ENCODE measurements around the gene PLPP3. TPM values are rescaled to one million over a fixed set of nuclear protein-coding genes. Genes with fewer than 3 reads are reported as not detected.

Gene PLPP3
- total and polyA plus RNA-seq, 9 of the 15 experiments (the other 6 are each of a cell fraction or from before 2014, with no cell fraction given): 0.07 to 0.54 (median 0.20) TPM

GRCh38 chr1:56516539-56517252 is 62.7 kb downstream of the PLPP3 start (continued):
- TF ChIP-seq RERE (CRISPR knock-in tag; IDR thresholded peaks at IDR 0.05; ENCODE audit: borderline replicate concordance): no peak
- no peak for TF ChIP-seq MEF2A (IDR thresholded peaks at IDR 0.05; ENCODE audit: control insufficient read depth, low read depth, low read length)
- no peak for TF ChIP-seq ZNF239 (CRISPR knock-in tag; IDR thresholded peaks at IDR 0.05)
- TF ChIP-seq NFE2L1 (tag; IDR thresholded peaks at IDR 0.05; ENCODE audit: borderline replicate concordance, low read depth): peak; percentile 25; the same call in 1 of the 2 replicates
- no peak for TF ChIP-seq FOXJ3 (CRISPR knock-in tag; IDR thresholded peaks at IDR 0.05)
- TF ChIP-seq HDGF (IDR thresholded peaks at IDR 0.05): 0 out of 2 replicates have a peak, but pooled peaks have one; percentile 22
- TF ChIP-seq PTTG1 (tag; IDR thresholded peaks at IDR 0.05; ENCODE audit: low read depth): no peak
- TF ChIP-seq VEZF1 (CRISPR knock-in tag; IDR thresholded peaks at IDR 0.05): peak; percentile 53; the same call in 1 of the 2 replicates
- no peak for TF ChIP-seq PRMT5 (CRISPR knock-in tag; IDR thresholded peaks at IDR 0.05)
- TF ChIP-seq RHOXF2B (CRISPR knock-in tag; conservative IDR thresholded peaks at IDR 0.05): no peak
- no peak for TF ChIP-seq THRB (CRISPR knock-in tag; conservative IDR thresholded peaks at IDR 0.05)
- TF ChIP-seq ZKSCAN1 (IDR thresholded peaks at IDR 0.05; ENCODE audit: low read depth, low read length): no peak
